ENCODE measurements around the gene GPATCH4. TPM values are rescaled to one million over a fixed set of nuclear protein-coding genes. Genes with fewer than 3 reads are reported as not detected.

Gene GPATCH4
- total RNA-seq, 1 donor = 11.8 TPM

- DNase-seq (ENCODE audit: low read depth in 2 of 3, low spot score in 2 of 3) = peak in 2 of 3 donors; percentile 63 to 72
Measured at GRCh38 chr1:156581661-156582387, 19.5 kb downstream of the GPATCH4 start.

- DNase-seq (ENCODE audit: low read depth in 2 of 3, low spot score in 2 of 3) = no peak
Measured at GRCh38 chr1:156579472-156579871, 21.8 kb downstream of the GPATCH4 start, which contains the start of gene TTC24. TSS of gene TTC24 (plus strand) at chr1:156579723. CDS start at chr1:156581365, 1,642 bp downstream.

GRCh38 chr1:156578055-156578454 is 23.2 kb downstream of the GPATCH4 start:
- no peak for DNase-seq (ENCODE audit: low read depth in 2 of 3, low spot score in 2 of 3)

GRCh38 chr1:156577550-156577949 is 23.7 kb downstream of the GPATCH4 start:
- DNase-seq (ENCODE audit: low read depth in 2 of 3, low spot score in 2 of 3) = no peak

GRCh38 chr1:156574039-156574633 is 27.1 kb downstream of the GPATCH4 start:
- no peak for DNase-seq (ENCODE audit: low read depth in 2 of 3, low spot score in 2 of 3)

GRCh38 chr1:156572663-156573018 is 28.6 kb downstream of the GPATCH4 start:
- DNase-seq (ENCODE audit: low read depth in 2 of 3, low spot score in 2 of 3) = no peak

GRCh38 chr1:156571919-156572662 is 29.2 kb downstream of the GPATCH4 start, which contains the start of gene IQGAP3:
TSS of gene IQGAP3 (minus strand) at chr1:156572565. CDS start at chr1:156572529, 36 bp downstream.
- peak in 2 of 3 donors; percentile 85 to 94 for DNase-seq (ENCODE audit: low read depth in 2 of 3, low spot score in 2 of 3)

GRCh38 chr1:156571261-156571852 is 29.9 kb downstream of the GPATCH4 start:
- DNase-seq (ENCODE audit: low read depth in 2 of 3, low spot score in 2 of 3) = peak in 1 of 3 donors; percentile 69

- no peak for DNase-seq (ENCODE audit: low read depth in 2 of 3, low spot score in 2 of 3)
Measured at GRCh38 chr1:156566436-156566835, 34.8 kb downstream of the GPATCH4 start.

GRCh38 chr1:156565519-156565918 is 35.8 kb downstream of the GPATCH4 start:
- no peak for DNase-seq (ENCODE audit: low read depth in 2 of 3, low spot score in 2 of 3)

- no peak for DNase-seq (ENCODE audit: low read depth in 2 of 3, low spot score in 2 of 3)
Measured at GRCh38 chr1:156560585-156561163, 40.6 kb downstream of the GPATCH4 start.

GRCh38 chr1:156559797-156560385 is 41.4 kb downstream of the GPATCH4 start:
- no peak for DNase-seq (ENCODE audit: low read depth in 2 of 3, low spot score in 2 of 3)

- no peak for DNase-seq (ENCODE audit: low read depth in 2 of 3, low spot score in 2 of 3)
Measured at GRCh38 chr1:156559086-156559796, 42.0 kb downstream of the GPATCH4 start.

- DNase-seq (ENCODE audit: low read depth in 2 of 3, low spot score in 2 of 3) = no peak
Measured at GRCh38 chr1:156556354-156556753, 44.9 kb downstream of the GPATCH4 start.

GRCh38 chr1:156555715-156556114 is 45.6 kb downstream of the GPATCH4 start:
- no peak for DNase-seq (ENCODE audit: low read depth in 2 of 3, low spot score in 2 of 3)

- no peak for DNase-seq (ENCODE audit: low read depth in 2 of 3, low spot score in 2 of 3)
Measured at GRCh38 chr1:156554971-156555370, 46.3 kb downstream of the GPATCH4 start.

- DNase-seq (ENCODE audit: low read depth in 2 of 3, low spot score in 2 of 3) = no peak
Measured at GRCh38 chr1:156553860-156554485, 47.3 kb downstream of the GPATCH4 start.

- DNase-seq (ENCODE audit: low read depth in 2 of 3, low spot score in 2 of 3) = peak in 1 of 3 donors; percentile 23
Measured at GRCh38 chr1:156552937-156553336, 48.3 kb downstream of the GPATCH4 start.

- no peak for DNase-seq (ENCODE audit: low read depth in 2 of 3, low spot score in 2 of 3)
Measured at GRCh38 chr1:156552518-156552917, 48.8 kb downstream of the GPATCH4 start.
